HG03066 (cell line): ENCODE results near the gene CD300LG.
"Not testable (repeated sequence)": the region's sequence is repeated elsewhere in the genome, so short reads cannot be mapped to it uniquely, and the experiment has no call there.

Experiments used
- ATAC-seq: cut with Tn5 transposase; IDR thresholded peaks from one replicate; pipeline ENCODE4 v1.9.1; 2021; ENCODE audit warnings: low read depth; ENCODE audit not compliant: unreplicated experiment

Gene CD300LG

GRCh38 chr17:43823350-43824084 is 23.5 kb upstream of the CD300LG start:
- no peak for ATAC-seq

- ATAC-seq: no peak
Observed at GRCh38 chr17:43825567-43825966, 21.4 kb upstream of the CD300LG start.

GRCh38 chr17:43826206-43826605 is 20.8 kb upstream of the CD300LG start:
- no peak for ATAC-seq

- no peak for ATAC-seq
Observed at GRCh38 chr17:43827596-43827995, 19.4 kb upstream of the CD300LG start.

GRCh38 chr17:43829738-43830137 is 17.2 kb upstream of the CD300LG start:
- ATAC-seq: no peak

- ATAC-seq: no peak
Observed at GRCh38 chr17:43830510-43831140, 16.4 kb upstream of the CD300LG start.

- no peak for ATAC-seq
Observed at GRCh38 chr17:43831633-43832032, 15.3 kb upstream of the CD300LG start.

- no peak for ATAC-seq
Observed at GRCh38 chr17:43832168-43832975, 14.6 kb upstream of the CD300LG start.

GRCh38 chr17:43832976-43833829 is 13.8 kb upstream of the CD300LG start, which contains the start of gene MPP3:
MPP3 (minus strand) TSS chr17:43833146; CDS start chr17:43831906, 1,240 bp downstream.
- ATAC-seq: no peak

GRCh38 chr17:43834106-43834505 is 12.9 kb upstream of the CD300LG start:
- no peak for ATAC-seq

GRCh38 chr17:43839670-43840108 is 7.3 kb upstream of the CD300LG start:
- ATAC-seq: no peak

- ATAC-seq: no peak
Observed at GRCh38 chr17:43840814-43841213, 6.2 kb upstream of the CD300LG start.

- ATAC-seq: no peak
Observed at GRCh38 chr17:43841282-43841681, 5.7 kb upstream of the CD300LG start.

- ATAC-seq: not testable (repeated sequence)
Observed at GRCh38 chr17:43842091-43842974, 4.6 kb upstream of the CD300LG start.

GRCh38 chr17:43842975-43843325 is 4.0 kb upstream of the CD300LG start:
- no peak for ATAC-seq

- ATAC-seq: no peak
Observed at GRCh38 chr17:43844241-43844640, 2.7 kb upstream of the CD300LG start.

- ATAC-seq: no peak
Observed at GRCh38 chr17:43845766-43846165, 1.2 kb upstream of the CD300LG start.

GRCh38 chr17:43846221-43846712 is 709 bp upstream of the CD300LG start:
- ATAC-seq: no peak

- ATAC-seq: no peak
Observed at GRCh38 chr17:43848601-43849000, 1.6 kb downstream of the CD300LG start.
